GM06990 (cell line): ENCODE measurements around the gene RRAS.
A peak's percentile ranks its signal among the peaks of the same experiment; 100 is the strongest.
"Not testable (repeated sequence)": the region's sequence is repeated elsewhere in the genome, so short reads cannot be mapped to it uniquely, and the experiment has no call there.

ENCODE experiments used
- DNase-seq: peaks from one replicate; pipeline ENCODE4 v3.0.0-alpha.2; 2011; ENCODE audit not compliant: insufficient read length; ENCODE audit errors: extremely low read depth
- H3K27me3 ChIP-seq: replicated peaks from 2 replicates; pipeline ENCODE4 v1.6.0; 2011; ENCODE audit warnings: low read length; ENCODE audit not compliant: control insufficient read depth, insufficient read depth
- H3K36me3 ChIP-seq: 2 replicates; pipeline ENCODE4 v1.5.1; 2011; ENCODE audit warnings: low read length; ENCODE audit not compliant: control insufficient read depth, insufficient read depth
- H3K4me3 ChIP-seq: replicated peaks from 2 replicates; pipeline ENCODE4 v1.5.1; 2011; ENCODE audit warnings: low read depth, mild to moderate bottlenecking, control low read depth, low read length
- CTCF ChIP-seq: IDR thresholded peaks from 2 replicates; pipeline ENCODE4 v1.5.1; 2011; ENCODE audit warnings: low read length, control low read depth, mild to moderate bottlenecking, inconsistent platforms; ENCODE audit not compliant: insufficient read depth, poor library complexity, severe bottlenecking

Gene RRAS

GRCh38 chr19:49624967-49625910 lies 14.7 kb downstream of the RRAS start:
- H3K27me3 ChIP-seq, result no peaks in the 10 kb centered on the region
- TF ChIP-seq CTCF, result no peak
- DNase-seq, result no peak
- H3K36me3 ChIP-seq, result peaks cover 8% of the 10 kb centered on the region
- no peak overlapping the region for H3K4me3 ChIP-seq

GRCh38 chr19:49617860-49618259 lies 22.1 kb downstream of the RRAS start:
- not testable (repeated sequence) for H3K27me3 ChIP-seq, DNase-seq, H3K4me3 ChIP-seq
- H3K36me3 ChIP-seq, result peaks cover 18% of the 10 kb centered on the region

- Histone ChIP-seq H3K4me3 (no peak overlapping the region), H3K27me3 (no peaks in the 10 kb centered on the region), H3K36me3 (peaks cover 18% of the 10 kb centered on the region)
- no peak for DNase-seq
- no peak for TF ChIP-seq CTCF
Measured at GRCh38 chr19:49616945-49617344, 23.0 kb downstream of the RRAS start.

- DNase-seq, result no peak
- TF ChIP-seq CTCF, result no peak
- no peaks in the 10 kb centered on the region for H3K27me3 ChIP-seq
- peaks cover 18% of the 10 kb centered on the region for H3K36me3 ChIP-seq
- H3K4me3 ChIP-seq, result no peak overlapping the region
Measured at GRCh38 chr19:49616532-49616931, 23.4 kb downstream of the RRAS start.

- Histone ChIP-seq H3K36me3 (peaks cover 19% of the 10 kb centered on the region), H3K4me3 (no peak overlapping the region), H3K27me3 (no peaks in the 10 kb centered on the region)
- no peak for TF ChIP-seq CTCF
- DNase-seq, result no peak
Measured at GRCh38 chr19:49615861-49616260, 24.1 kb downstream of the RRAS start.

GRCh38 chr19:49614096-49614833 lies 25.7 kb downstream of the RRAS start:
- H3K36me3 ChIP-seq, result peaks cover 15% of the 10 kb centered on the region
- H3K4me3 ChIP-seq, result no peak overlapping the region
- no peak for DNase-seq
- no peaks in the 10 kb centered on the region for H3K27me3 ChIP-seq
- TF ChIP-seq CTCF, result peak; percentile 27
